Fibroblast of skin of right biceps (primary cell): Measurements from ENCODE around the gene KLF18.
"Not testable (repeated sequence)": the region's sequence is repeated elsewhere in the genome, so short reads cannot be mapped to it uniquely, and the experiment has no call there.

Experiments used
- DNase-seq: peaks from one replicate; pipeline ENCODE4 v3.0.0-alpha.2; 2013

The KLF18 gene

DNA sequence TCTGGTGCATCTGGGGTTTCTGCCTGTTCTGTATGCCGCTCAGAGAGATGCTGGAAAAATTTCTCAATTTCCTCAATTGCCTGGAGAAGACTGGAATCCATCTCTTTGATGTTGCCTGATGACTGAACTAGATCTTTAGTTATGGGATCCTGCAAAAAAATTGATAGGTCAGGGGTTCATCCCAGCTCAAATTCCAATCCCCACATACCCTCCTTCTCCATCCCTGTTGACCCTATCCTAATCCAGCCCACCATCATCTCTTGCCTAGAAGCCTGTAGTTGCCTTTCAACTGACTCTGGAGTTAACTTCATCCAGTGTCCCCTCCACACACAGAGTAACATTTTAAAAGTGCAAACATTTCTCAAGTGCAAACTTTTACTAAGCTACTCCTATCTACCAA, at the start of gene KLF18:
Gene KLF18 (minus strand): TSS at position 101 of the 400 bp plus-strand sequence. CDS start 0 bp downstream, at position 101.
- no peak for DNase-seq

DNA sequence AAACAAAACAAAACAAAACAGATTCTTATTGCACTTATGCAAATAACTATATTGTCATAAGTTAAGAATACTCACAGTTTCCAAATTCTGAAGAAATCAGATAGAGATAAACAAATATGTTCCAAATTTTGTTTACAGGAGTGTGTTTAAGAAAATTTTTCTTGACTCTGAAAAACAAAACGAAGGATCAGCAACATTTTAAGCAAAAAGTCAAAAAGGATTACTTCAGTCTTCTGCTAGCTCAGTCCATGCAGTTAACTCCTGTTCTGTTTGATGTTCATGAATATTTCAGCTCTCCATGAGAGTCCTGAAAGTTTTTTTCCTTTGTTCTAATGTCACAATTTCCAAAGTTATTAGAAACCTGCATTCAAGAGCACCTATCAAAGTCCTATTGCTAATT, 33.2 kb upstream of the KLF18 start:
- DNase-seq = no peak

DNA sequence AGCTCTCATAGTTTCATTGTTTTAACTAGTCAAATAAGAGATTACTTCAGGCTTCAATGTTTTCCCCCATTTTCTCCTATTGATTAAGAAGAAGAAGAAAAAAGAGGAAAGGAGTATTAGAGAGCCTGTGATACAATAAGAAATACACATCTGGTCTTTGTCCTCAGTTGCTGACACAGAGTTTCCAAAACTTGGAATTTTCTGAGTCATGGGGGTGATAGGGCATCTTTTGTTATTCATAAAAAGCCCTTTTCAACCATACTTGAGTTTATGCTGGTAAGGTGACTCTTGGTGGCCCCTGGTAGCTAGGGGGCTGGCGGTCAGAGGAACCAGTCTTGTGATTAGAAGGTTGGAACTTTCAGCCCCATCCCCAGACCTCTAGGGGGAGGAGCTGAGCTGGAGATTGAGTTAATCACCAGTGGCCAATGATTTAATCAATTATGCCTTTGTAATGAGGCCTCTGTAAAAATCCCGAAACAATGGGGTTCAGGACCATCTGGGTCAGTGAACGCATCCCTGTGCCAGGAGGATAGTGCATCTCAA, 28.9 kb upstream of the KLF18 start:
- DNase-seq = peak; percentile 9

DNA sequence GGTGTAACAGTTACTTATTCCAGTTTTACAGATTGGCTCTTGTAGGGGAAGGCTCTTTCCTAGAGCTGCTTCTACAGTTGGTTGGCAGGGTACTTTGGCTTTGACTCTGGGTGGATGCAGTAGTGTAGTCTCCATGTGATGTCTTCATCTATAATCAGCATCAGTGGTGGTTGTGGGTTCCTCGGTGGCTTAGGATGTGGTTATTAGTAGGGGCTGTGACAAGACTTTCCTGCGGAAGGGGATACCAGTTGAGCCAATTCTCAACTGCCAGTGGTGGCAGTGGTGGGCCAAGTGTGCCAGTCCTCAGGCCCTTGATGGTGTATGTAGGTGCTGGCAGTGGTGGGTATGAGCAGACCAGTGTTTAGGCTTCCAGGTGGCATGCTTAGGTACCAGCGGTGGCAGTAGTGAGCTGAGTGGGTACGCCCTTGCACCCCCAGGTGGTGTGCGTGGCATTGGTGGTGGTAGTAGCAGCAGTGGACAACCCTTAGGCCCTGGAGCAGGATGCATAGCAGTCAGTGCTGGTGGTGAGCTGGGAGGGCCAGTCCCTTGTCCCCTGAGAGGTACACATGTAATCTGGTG, 27.2 kb upstream of the KLF18 start:
- no peak for DNase-seq

DNA sequence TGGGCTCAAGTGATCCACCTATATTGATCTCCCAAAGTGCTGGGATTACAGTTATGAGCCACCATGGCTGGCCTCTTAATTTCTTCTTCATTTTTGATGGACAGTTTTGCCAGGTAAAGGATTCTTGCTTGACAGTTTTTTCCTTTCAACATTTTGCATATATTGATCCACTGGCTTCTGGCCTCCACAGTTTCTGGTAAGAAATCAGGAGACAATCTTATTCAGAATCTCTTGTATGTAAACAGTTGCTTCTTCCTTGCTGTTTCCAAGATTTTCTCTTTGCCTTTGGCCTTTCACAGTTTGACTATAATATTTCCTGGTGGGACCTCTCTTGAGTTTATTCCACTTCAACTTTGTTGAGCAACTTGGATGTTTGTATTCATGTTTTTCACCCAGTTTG, 20.1 kb upstream of the KLF18 start:
- DNase-seq = no peak

DNA sequence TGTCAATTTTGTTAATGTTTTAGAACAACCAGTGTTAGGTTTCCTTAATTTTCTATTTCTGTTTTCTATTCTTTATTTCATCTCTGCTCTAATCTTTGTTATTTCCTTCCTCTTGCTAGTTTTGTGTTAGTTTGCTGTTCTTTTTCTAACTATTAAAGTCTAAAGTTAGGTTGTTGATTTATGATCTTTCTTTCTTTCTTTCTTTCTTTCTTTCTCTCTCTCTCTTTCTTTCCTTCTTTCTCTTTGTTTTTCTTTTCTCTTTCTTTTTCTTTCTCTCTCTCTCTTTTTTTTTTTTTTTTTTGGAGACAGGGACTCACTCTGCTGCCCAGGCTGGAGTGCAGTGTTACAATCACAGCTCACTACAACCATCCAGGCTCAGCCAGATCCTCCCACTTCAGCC, 17.4 kb upstream of the KLF18 start:
- DNase-seq = no peak

DNA sequence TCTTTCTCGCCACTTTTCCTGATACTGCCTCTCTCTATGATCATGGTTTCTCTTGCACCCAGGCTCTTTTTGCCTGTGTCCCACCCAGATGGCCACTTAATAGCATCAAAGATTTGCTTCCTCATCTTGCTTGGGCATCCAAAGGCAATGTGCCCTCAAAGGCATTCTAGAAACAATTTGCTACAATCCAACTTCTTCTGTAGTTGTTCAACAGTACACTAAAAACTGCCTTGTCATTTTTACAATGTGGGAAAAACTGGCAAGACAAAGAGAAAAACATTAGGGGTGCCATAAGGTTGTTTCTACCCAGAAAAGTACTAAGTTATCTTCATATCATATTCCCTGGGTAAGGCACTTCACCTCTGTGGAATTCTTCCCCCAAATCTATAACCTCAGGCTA, 16.5 kb upstream of the KLF18 start:
- no peak for DNase-seq

DNA sequence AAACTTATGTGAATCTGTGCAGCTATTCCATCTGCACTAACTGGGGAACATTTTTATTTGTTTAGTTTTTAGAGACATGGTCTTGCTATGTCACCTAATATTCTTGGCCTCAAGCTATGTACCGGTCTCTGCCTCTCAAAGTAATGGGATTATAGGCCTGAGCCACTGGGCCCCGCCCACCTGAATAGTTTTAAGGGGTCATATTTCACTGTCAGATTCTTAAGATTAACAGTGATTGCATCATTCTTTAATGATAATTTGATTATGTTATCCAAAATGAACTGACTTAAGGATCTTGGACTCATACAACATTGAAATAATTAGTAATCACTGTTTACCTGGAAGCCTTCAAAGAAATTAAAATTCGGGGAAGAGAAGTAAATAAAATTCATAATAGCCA, 12.6 kb upstream of the KLF18 start:
- peak; percentile 8 for DNase-seq

DNA sequence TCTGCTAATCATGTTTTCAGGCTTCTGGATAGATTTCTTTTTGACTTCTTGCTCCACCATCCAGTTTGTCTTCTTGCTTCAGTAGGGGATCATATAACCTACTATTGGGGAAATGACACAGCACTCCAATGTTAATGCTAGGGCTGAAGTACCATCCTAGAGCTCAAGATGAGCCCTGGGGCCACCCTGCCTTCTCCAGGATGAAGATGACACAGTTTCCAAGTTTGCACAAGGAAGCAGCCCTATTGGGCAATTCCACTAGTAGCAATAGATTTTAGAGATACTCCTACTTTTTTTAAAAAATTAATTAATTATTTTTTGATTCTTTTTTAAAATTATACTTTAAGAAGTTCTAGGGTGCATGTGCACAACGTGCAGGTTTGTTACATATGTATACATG, 11.3 kb upstream of the KLF18 start:
- DNase-seq = no peak

DNA sequence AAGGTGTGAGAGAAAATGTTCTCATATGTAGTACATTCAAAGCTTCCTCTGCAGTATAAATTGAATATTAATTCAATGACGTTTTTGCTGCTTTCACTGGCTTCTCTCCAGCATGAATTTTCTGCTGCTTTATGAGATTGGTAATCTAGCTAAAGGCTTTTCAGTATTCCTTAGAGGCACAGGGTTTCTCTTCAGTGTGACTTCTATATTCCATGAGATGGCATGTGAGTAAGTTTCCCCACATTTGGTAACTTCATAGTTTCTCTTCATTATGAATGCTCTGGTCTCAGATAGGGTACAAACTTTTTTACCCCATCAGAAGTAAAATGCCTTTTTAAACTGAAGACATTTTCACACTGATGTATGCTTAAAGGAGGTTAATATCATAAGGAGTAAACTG, 10.4 kb upstream of the KLF18 start:
- DNase-seq = no peak

DNA sequence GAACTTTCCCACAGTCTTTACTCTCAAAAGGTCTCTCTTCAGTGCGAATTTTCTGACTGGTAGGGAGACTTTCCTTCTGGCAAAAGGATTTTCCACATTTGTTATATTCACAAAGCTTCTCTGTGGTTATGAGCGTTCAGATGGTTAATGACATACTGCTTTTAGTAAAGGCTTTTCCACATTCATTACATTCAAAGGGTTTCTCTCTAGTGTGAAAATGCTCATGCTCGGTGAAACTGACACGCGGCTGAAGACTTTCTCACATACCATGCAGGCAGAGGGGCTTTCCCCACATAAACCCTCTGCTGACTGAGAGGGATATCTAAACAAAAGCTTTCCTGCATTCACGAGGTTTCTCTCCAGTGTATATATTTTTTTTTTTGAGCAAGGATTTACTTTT, 9.9 kb upstream of the KLF18 start:
- no peak for DNase-seq

DNA sequence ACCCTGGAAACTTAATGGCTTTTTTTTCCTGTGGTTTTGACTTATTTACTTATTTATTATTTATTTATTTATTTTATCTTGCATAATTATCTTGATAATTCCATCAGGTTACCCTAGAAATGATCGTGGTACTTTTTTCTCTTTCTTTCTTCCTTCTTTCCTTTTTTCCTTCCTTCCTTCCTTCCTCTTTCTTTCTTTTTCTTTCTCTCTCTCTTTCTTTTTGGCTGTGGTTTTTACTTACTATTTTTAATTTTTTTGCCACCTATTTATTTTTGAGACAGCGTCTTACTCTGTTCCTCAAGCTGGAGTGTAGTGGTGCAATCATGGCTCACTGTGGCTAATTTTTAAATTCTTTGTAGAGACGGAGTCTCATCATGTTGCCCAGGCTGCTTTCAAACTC, 6.2 kb upstream of the KLF18 start:
- no peak for DNase-seq

DNA sequence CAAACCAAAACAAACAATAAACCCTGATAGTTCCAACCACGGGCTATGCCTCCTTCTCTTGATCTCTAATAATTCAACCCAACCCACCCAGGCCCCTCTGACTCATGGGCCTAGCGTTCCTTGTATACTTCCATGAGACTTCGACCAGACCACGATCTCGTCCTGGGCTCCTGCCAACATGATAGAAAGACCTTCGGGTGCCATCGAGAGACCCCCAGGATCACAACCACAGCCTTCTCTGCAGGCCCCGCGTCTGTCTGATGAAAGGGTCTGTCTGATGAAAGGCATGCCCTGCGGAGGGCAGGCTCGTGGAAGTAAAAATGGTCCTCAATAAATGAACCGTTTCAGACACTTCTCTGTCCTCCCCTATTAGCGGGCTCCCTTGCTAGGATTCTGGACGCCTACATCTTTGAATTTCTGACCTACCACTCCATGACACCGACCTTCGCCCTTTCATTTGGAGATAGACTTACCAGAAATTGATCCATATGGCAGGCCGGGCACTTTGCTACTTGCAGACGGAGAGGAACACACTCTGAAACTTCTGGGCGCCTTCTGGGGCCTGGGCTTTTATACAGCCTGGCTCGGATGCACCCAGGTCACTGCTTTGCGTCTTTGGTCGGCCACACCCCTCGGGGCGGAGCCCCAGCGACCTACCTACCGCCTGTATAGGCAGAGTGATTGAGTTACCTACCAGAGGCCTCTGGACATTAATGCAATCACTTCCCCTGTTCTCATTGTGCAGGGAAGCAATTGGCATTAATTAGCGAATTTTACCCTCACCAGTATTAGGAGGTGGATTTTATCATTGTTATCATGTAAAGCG, 5.3 kb upstream of the KLF18 start:
- DNase-seq = no peak

DNA sequence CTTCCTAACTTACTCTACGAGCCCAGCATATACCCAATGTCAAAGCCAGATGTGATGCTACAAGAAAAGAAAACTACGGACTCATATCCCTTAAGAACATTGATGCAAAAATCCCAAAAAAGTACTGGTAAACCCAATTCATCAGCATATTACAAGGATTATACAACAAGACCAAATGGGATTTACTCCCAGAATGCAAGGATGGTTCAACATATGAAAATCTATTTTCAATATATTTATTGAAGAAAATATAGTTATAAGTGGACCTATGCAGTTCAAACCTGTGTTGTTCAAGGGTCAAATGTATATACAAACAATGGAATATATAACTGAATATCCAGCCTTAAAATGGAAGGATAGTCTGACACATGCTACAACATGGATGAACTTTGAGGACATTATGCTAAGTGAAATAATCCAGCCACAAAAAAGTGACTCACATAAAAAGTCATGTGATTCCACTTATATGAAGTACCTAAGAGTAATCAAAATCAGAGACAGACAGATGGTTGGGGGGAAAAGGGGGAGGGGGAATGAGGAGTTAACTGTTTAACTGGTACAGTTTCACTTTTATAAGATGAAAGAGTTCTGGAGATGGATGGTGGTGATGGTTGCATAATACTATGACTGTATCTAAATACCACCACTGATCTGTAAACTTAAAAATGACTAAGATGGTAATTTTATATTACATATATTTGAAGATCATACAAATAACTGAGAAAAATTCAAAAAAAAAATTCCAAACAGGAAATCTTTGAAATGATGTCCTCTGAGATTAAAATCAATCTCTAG, 3.7 kb upstream of the KLF18 start:
- DNase-seq = no peak

DNA sequence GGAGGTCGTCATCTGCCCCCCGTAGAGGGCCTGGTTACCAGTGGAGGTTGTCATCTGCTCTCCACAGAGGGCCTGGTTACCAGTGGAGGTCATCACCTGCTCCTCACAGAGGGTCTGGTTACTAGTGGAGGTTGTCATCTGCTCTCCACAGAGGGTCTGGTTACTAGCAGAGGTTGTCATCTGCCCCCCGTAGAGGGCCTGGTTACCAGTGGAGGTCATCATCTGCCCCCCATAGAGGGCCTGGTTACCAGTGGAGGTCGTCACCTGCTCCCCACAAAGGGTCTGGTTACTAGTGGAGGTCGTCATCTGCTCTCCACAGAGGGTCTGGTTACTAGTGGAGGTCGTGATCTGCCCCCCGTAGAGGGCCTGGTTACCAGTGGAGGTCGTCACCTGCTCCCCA, 1.9 kb downstream of the KLF18 start:
- not testable (repeated sequence) for DNase-seq

DNA sequence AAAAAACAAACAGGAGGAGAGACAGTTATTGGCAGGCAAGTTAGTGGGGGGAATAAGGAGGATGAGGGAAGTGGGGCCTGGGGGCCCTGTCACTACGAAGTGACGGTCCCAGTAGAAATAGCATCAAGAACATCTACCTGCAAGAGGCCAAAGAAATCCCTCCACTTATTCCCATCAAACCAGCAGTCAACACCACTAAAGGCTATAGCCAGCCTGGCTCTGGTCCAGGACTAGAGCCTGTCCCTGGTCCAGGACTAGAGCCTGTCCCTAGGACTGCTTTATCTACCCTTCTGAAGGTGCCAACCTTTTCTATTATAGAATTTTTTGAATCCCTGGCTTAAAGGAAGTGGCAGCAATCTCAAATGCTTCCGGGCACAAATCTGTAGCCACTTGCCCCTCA, 3.2 kb downstream of the KLF18 start:
- no peak for DNase-seq

DNA sequence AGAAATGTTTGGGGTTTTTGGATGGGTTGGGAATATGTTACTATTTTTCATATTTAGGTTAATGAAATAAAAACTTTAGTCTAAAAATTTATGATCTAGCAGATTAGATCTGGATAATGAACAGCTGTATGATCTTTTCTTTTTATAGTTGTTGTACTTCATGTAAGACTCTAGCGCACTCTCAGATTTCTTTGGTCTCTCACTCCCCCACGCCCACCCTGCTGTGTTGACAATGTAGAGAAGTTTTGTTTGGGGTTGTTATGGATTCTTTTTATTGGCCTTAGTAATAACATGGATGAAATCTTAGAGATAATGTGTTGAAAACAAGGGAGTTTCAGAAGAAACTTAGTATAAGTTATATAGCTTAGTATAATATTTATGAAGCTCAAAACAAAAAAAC, 5.5 kb downstream of the KLF18 start:
- no peak for DNase-seq

DNA sequence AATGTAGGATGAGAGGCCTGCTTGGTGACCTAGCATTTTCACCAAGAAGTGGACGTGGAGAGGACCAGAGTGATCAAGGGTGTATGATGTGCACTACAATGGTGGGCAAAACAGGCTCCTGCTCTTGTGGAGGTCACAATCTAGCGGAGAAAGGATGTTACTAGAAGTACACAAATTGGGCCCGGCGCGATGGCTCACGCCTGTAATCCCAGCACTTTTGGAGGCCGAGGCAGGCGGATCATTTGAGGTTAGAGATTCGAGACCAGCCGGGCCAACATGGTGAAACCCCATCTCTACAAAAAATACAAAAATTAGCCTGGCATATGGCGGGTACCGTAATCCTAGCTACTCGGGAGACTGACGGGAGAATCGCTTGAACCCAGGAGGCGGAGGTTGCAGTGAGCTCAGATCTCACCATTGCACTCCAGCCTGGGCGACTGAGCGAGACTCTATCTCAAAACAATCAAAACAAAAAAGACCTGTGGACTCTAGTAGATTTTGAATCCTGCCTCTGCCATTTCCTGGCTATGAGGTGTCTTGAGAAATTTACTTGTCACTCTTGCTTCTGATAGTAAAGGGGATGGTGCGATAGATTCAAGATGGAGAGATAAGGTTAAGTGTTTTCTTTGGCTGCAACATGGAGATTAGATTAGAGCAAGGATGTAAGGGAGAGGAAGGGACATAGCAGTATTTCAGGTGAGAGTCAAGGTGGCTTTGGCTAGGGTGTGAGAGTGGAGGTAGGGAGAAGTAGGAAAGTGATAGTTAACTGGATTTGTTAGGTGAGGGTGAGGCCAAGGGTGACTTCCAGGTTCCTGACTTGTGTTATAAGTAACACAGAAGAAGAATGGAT, 7.1 kb downstream of the KLF18 start:
- no peak for DNase-seq

DNA sequence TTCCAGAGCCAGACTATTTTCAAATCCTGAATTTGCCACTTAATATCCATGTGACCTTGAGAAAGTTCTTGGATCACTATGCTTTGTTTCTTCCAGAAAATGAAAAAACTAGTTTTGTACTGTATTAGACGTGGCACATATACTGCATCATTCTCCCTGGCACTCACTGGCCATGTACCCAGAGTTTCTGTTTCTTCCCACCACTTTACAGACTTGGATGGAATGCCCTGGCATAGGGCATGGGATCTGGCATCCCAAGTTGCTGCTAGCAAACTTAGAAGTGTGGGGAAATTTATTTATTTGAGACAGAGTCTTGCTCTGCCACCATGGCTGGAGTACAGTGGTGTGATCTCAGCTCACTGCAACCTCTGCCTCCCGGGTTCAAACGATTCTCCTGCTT, 10.0 kb downstream of the KLF18 start:
- DNase-seq = no peak

DNA sequence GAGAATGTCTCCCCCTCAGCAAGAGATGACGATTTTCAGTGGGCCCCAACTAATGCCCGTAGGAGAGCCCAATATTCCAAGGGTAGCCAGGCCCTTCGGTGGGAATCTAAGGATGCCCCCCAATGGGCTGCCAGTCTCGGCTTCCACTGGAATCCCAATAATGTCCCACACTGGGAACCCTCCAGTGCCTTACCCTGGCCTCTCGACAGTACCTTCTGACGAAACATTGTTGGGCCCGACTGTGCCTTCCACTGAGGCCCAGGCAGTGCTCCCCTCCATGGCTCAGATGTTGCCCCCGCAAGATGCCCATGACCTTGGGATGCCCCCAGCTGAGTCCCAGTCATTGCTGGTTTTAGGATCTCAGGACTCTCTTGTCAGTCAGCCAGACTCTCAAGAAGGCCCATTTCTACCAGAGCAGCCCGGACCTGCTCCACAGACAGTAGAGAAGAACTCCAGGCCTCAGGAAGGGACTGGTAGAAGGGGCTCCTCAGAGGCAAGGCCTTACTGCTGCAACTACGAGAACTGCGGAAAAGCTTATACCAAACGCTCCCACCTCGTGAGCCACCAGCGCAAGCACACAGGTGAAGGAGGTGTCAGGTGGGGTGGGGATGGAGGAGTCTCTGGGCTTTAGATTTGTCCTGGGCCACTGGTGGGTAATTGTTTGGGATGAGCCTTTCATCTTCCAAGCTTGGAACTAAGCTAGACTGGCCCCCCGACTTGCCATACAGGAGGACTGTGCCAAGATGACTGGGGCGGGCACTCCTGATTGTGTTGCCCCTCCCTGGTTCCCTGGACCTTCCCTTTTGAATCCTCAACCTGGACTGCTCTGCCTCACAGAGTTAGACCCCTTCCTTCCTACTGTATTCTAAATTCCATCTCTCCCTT, 11.6 kb downstream of the KLF18 start:
- no peak for DNase-seq

DNA sequence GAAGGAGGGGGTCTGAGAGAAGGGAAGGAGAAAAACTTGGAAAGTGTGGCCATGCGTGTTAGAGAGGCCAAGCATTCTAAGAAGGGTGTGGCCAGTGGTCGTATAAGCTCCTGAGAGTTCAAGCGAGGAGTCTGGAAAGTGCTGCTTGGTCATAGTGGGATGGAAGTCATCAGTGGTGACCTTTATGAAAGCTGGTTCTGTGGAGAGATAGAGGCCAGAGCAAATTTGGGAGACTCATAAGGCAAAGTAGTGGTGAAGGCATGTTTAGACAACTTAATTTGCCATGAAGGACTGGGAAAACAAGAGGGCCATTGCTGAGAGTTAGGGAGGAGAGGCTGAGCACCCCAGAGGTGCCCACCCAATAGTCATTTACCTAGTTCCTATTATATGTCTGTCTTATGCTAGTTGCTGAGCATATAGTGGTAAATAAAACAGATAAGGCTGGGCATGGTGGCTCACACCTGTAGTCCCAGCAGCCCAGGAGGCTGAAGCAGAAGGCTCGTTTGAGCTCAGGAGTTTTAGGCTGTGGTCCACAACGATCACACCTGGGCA, 21.0 kb downstream of the KLF18 start:
- DNase-seq = no peak
